NCI-H1694 treated with DMSO at 0.1 percent for 48 hours (cell line): Measurements from ENCODE around the gene ADCY3.
"Not testable (repeated sequence)": the region's sequence is repeated elsewhere in the genome, so short reads cannot be mapped to it uniquely, and the experiment has no call there.

Source experiments
- DNase-seq: peaks from one replicate; lab custom pipeline; 2025; lab: John Stamatoyannopoulos, UW

ADCY3 gene

GRCh38 chr2:24809316-24810007 lies 110.6 kb downstream of the ADCY3 start:
- no peak for DNase-seq

GRCh38 chr2:24806661-24807036 lies 113.4 kb downstream of the ADCY3 start:
- DNase-seq, result no peak

- not testable (repeated sequence) for DNase-seq
Observed at GRCh38 chr2:24805811-24806660, 114.0 kb downstream of the ADCY3 start.

DNA sequence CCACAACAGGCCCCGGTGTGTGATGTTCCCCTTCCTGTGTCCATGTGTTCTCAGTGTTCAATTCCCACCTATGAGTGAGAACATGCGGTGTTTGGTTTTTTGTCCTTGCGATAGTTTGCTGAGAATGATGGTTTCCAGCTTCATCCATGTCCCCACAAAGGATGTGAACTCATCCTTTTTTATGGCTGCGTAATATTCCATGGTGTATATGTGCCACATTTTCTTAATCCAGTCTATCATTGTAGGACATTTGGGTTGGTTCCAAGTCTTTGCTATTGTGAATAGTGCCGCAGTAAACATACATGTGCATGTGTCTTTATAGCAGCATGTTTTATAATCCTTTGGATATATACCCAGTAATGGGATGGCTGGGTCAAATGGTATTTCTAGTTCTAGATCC lies 119.5 kb downstream of the ADCY3 start:
- DNase-seq, result not testable (repeated sequence)

DNA sequence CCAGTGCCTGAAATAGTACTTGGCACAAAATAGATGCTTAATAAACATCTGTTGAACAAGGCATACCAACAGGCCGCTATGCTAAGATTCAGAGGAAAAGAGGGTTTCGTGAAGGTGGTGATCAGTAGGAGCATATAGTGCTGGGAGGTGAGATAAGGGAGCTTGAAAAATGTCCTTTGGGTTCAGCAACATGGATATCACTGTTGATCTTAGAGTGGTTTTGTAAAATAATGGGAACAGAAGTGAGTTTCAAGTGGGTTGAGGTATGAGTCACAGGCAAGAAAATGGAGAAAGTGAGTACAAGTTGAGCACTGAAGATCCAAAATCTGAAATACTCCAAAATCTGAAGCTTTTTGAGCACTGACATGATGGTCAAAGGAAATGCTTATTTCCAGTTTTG lies 122.4 kb downstream of the ADCY3 start:
- DNase-seq, result no peak

DNA sequence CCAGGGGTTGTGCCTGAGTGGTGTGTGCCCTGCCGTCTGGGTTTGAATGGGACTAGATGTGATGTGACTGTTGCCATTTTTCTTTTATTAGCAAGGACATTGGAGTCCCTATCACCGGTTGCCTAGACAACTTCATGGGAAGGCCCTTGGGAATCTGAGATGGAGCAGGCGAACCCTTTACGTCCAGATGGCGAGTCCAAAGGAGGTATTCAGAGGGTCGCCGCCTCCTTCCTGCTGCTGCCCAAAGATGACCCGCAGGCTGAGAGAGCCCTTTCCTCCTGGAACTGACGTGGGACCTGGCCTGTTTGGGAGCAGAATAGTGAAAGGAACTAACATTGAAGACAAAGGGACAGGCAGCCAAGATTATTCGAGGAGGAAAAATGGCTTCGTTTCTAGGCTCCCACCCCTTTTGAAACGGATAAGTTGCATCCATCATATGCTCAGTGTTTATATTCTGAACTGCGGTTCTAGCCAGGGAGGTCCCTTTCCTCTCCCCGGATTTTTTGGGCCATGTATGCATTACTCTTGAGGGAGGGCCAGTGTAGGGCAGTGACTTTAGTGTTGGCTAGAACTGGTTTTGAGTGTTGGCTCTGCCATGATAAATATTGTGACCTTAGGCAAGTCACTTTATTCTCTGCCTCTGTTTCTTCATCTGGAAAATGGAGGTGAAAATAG lies 126.1 kb downstream of the ADCY3 start:
- peak; percentile 38 for DNase-seq

- DNase-seq, result peak; percentile 97
Observed at GRCh38 chr2:24792874-24793760, 126.9 kb downstream of the ADCY3 start, which contains the start of the genes CENPO and PTRHD1. Gene CENPO (plus strand): TSS chr2:24793425. CDS start chr2:24793920, 495 bp downstream. Gene PTRHD1 (minus strand): TSS chr2:24793391. CDS start chr2:24793377, 14 bp downstream.

DNA sequence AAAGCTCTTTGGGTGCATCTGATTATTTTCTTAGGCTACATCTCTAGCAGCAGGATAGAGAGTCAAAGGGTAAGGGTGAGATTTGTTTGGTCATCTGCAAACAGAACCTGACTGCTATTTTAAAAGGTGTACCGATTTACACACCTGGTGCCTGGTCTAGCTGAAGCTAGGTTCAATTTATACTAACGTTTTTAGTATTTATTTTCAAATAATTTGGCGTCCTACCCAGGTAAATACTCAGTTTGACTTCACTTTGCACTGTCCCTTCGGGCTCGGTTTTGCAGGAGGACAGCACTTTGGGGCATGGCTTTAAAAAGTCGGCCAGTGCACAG lies 127.5 kb downstream of the ADCY3 start:
- DNase-seq, result no peak

DNA sequence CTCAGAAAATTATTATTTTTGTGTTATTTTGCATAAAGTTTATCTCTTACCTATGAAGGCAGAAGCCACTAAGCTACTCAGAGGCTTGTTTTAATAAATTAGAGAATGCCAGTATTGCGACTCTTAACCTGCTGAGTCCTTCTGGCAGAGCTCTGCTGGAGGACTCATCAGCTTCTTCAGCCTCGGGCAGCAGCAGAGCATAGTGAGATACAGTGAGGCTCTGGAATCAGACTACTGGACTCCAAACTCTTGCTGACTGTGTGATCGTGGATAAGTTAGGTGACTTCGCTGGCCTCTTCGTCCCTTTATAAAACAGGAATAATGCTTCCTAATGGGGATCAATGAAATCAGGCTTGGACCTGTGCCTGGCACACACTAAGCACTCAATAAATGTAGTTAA lies 128.6 kb downstream of the ADCY3 start:
- no peak for DNase-seq

- DNase-seq, result no peak
Observed at GRCh38 chr2:24788816-24789215, 131.2 kb downstream of the ADCY3 start.

DNA sequence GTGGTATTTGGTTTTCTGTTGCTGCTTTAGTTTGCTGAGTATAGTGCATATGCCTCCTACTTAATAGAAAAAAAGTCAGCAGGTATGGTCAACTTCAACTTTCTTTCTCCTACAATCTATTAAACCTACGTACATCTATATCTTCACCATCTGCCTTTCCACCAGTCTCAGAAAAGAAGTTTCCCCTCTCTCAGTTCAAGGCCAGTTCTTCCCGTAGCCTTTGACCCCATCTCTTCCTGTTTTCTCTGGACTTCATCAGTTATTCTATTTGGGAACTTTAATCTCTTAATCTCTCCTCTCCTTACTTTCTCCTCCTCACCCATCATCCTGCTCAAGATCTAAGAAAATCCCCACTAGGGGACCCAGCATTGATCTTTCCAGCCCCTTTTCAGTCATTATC lies 132.5 kb downstream of the ADCY3 start:
- no peak for DNase-seq

- no peak for DNase-seq
Observed at GRCh38 chr2:24785671-24786321, 134.2 kb downstream of the ADCY3 start.

DNA sequence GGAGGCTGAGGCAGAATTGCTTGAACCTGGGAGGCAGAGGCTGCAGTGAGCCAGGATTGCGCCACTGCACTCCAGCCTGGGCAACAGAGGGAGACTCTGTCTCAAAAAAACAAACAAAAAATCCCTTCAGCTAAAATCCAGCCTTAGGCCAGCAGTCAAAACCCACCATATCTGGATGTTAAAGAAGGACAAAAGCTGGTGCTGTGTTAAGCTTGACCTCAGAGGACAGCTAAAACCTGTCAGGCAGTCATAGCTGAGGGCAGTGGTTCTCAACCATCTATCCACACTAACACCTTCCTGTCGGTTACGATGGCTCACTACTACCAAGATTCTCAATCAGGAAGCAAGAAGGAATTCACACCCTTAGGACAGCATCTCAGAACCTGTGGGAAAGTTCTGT lies 136.4 kb downstream of the ADCY3 start:
- no peak for DNase-seq

GRCh38 chr2:24779116-24779515 lies 140.9 kb downstream of the ADCY3 start:
- no peak for DNase-seq

- no peak for DNase-seq
Observed at GRCh38 chr2:24774373-24774772, 145.7 kb downstream of the ADCY3 start.

GRCh38 chr2:24771764-24772586 lies 148.1 kb downstream of the ADCY3 start:
- DNase-seq, result no peak

- no peak for DNase-seq
Observed at GRCh38 chr2:24771061-24771460, 149.0 kb downstream of the ADCY3 start.
